ENCODE results near the gene TEX2. TPM values are rescaled to one million over a fixed set of nuclear protein-coding genes. Genes with fewer than 3 reads are reported as not detected.

TEX2 gene
- total and polyA plus RNA-seq, 2 donors (not counting 1 experiment from before 2014, with no cell fraction given) = 4.0 to 7.6 TPM

DNA sequence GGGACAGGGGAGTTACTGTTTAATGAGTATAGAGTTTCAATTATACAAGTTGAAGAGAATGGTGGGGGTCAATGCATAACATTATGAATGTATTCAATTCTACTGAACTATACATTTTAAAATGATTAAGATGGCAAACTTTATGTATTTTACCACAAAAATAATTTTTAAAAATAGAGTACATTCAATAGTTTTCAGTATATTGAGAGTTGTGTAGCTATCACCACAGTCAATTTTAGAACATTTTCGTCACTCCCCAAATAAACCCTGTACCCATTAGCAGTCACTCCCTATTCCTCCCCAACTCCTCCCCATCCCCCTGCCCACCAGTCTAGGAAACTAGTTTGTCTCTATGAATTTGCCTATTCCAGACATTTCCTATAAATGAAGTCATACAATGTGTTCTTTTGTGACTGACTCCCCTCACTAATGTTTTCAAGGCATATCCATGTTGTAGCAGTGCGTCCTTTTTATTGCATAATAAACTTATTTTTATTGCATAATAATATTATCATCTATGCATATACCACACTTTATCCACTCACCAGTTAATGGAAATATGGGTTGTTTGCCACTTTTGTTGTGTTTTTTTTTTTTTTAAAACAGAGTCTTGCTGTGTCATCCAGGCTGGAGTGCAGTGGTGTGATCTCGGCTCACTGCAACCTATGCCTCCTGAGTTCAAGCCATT is 80.6 kb downstream of the TEX2 start:
- DNase-seq = no peak
- no peak overlapping the region for H3K4me3 Mint-ChIP-seq
- POLR2A ChIA-PET = no interaction called here
- no peak for ATAC-seq (ENCODE audit: low read depth)
- WGBS (ENCODE audit: insufficient coverage) = 100% methylated on average over 1 of the region's 3 CpGs
- Histone ChIP-seq H2AFZ (ENCODE audit: insufficient read depth, low read depth, low read length, poor library complexity, severe bottlenecking) (no peak overlapping the region), H3K27me3 (replicated peaks in 1 of 4; ENCODE audit: control extremely low read depth in 1 of 4, control insufficient read depth in 3 of 4, insufficient read depth in 4 of 4, low read length in 3 of 4) (no peaks in the 10 kb centered on the region), H3K27ac (ENCODE audit: low read length in 2 of 2) (no peak overlapping the region), H3K4me1 (ENCODE audit: control insufficient read depth in 2 of 2, insufficient read depth in 2 of 2, low read length in 2 of 2) (no peaks in the 10 kb centered on the region), H3K9ac (ENCODE audit: low read length) (no peak overlapping the region), H3K79me2 (ENCODE audit: control insufficient read depth, insufficient read depth, low read length) (no peaks in the 10 kb centered on the region), H3K4me2 (replicated peaks; ENCODE audit: low read depth, low read length, poor library complexity, severe bottlenecking) (no peak overlapping the region), H3K4me3 (ENCODE audit: control extremely low read depth in 1 of 5, extremely low read depth in 1 of 5, insufficient read depth in 1 of 5, low read depth in 2 of 5, low read length in 4 of 5) (no peak overlapping the region), H4K20me1 (ENCODE audit: control insufficient read depth, insufficient read depth, low read length, poor library complexity, severe bottlenecking) (no peaks in the 10 kb centered on the region), H3K9me3 (ENCODE audit: control extremely low read depth in 1 of 3, control insufficient read depth in 2 of 3, insufficient read depth in 1 of 3, low read length in 2 of 3) (peaks cover 0 to 4% (median 0%) of the 10 kb centered on the region in 3 donors), H3K36me3 (replicated peaks in 1 of 2; ENCODE audit: control extremely low read depth in 1 of 2, control insufficient read depth in 1 of 2, extremely low read depth in 1 of 2, insufficient read depth in 2 of 2, low read length in 1 of 2) (no peaks in the 10 kb centered on the region)
- H3K9me3 Mint-ChIP-seq (ENCODE audit: insufficient read depth) = peaks cover 3% of the 10 kb centered on the region
- no peaks in the 10 kb centered on the region for H3K4me1 Mint-ChIP-seq
- intact Hi-C loops (cut with micrococcal nuclease) = no loop called here
- no peak overlapping the region for H3K27ac Mint-ChIP-seq
- TF ChIP-seq EZH2 (IDR thresholded peaks at IDR 0.05; ENCODE audit: borderline replicate concordance, insufficient read depth, low read depth, low read length, poor library complexity, severe bottlenecking) = no peak
- TF ChIP-seq, protein P1, sequence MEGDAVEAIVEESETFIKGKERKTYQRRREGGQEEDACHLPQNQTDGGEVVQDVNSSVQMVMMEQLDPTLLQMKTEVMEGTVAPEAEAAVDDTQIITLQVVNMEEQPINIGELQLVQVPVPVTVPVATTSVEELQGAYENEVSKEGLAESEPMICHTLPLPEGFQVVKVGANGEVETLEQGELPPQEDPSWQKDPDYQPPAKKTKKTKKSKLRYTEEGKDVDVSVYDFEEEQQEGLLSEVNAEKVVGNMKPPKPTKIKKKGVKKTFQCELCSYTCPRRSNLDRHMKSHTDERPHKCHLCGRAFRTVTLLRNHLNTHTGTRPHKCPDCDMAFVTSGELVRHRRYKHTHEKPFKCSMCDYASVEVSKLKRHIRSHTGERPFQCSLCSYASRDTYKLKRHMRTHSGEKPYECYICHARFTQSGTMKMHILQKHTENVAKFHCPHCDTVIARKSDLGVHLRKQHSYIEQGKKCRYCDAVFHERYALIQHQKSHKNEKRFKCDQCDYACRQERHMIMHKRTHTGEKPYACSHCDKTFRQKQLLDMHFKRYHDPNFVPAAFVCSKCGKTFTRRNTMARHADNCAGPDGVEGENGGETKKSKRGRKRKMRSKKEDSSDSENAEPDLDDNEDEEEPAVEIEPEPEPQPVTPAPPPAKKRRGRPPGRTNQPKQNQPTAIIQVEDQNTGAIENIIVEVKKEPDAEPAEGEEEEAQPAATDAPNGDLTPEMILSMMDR (IDR thresholded peaks at IDR 0.05) = no peak
- no peaks in the 10 kb centered on the region for H3K27me3 Mint-ChIP-seq
- CTCF ChIA-PET = no interaction called here
